ENCODE results near the gene ZNF524.

DNA sequence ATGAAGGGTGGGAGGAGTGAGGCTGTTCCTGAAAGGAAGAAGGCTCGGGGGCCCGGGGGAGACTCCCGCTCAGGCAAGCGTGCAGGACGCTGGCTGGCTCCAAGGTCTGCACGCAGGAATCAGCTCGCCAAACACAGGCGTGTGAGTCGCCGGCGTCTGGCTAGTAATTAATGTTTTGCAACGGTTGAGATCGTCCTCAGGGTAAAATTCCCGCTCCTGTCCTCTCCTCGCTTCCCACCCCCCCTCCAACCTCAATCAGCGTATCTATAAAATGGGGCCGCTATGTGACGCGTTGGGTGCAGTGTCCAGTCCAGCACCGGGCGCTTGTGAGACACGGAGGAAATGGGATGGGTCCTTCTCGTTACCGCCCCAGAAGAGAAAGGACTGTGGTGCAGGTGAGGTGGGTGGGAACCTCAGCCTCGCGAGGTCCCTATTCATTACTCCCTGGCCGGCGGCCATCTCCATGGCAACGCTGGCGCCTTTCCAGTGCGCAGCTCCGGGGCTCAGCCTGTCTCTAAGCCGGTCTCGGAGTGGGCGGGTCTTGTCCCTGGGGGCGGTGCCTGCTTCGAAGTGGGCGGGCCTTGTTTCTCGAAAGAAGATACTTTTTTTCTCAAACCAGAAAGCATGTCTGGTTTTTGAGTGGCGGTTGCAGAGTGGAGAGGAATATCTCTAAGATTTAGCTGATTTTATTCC is 13.0 kb upstream of the ZNF524 start:
- TF ChIP-seq FOXA1 (IDR thresholded peaks at IDR 0.05; ENCODE audit: borderline replicate concordance) (no peak), ELF4 (CRISPR knock-in tag; IDR thresholded peaks at IDR 0.05) (no peak), ZNF253 (CRISPR knock-in tag; conservative IDR thresholded peaks at IDR 0.05) (no peak)
